ENCODE results near the gene HELT.
"Not testable (repeated sequence)": the region's sequence is repeated elsewhere in the genome, so short reads cannot be mapped to it uniquely, and the experiment has no call there.

HELT gene

DNA sequence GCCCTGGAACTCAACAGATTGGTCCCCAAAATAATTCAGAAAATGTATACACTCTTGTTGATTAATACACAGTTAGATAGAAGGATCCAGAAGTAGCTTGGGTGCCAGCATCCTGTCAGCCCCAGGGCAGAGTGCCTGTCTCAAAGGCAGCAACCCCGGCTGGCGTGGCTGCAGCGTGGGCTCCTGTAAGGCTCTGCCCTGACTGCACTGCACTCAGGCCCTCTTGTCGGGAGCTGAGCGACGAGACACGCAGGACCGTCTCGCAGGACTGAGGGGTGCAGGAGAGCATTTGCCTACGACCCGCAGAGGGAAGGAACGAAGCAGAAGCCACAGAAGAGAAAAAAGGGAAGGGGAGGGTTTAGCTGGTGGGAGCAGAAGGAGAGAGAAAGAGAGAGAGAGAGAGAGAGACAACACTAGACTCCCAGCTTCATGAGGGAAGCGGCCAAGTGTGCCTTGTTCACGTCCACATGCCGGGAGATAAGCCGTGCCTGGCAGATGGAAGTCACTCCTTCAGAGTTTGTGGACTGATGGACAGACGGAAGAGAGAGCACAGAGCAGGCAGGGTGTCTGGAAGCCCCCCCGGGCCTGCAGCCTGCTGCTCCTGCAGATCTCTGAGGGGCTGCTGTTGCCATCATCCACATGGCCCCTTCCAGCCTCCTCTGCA, 38.7 kb upstream of the HELT start:
- DNase-seq (ENCODE audit: low read depth, low spot score) = no peak
- H3K4me3 ChIP-seq (ENCODE audit: low read depth, low read length) = no peak overlapping the region
- TF ChIP-seq, protein P1, sequence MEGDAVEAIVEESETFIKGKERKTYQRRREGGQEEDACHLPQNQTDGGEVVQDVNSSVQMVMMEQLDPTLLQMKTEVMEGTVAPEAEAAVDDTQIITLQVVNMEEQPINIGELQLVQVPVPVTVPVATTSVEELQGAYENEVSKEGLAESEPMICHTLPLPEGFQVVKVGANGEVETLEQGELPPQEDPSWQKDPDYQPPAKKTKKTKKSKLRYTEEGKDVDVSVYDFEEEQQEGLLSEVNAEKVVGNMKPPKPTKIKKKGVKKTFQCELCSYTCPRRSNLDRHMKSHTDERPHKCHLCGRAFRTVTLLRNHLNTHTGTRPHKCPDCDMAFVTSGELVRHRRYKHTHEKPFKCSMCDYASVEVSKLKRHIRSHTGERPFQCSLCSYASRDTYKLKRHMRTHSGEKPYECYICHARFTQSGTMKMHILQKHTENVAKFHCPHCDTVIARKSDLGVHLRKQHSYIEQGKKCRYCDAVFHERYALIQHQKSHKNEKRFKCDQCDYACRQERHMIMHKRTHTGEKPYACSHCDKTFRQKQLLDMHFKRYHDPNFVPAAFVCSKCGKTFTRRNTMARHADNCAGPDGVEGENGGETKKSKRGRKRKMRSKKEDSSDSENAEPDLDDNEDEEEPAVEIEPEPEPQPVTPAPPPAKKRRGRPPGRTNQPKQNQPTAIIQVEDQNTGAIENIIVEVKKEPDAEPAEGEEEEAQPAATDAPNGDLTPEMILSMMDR (IDR thresholded peaks at IDR 0.05; ENCODE audit: low read depth, low read length) = no peak
- in situ Hi-C loops (cut with HindIII; ENCODE audit: low sequenced_read_pairs) = no loop called here

GRCh38 chr4:184980261-184980660, 38.0 kb upstream of the HELT start:
- no peak for DNase-seq (ENCODE audit: low read depth, low spot score)
- in situ Hi-C loops (cut with HindIII; ENCODE audit: low sequenced_read_pairs) = no loop called here
- no peak overlapping the region for H3K4me3 ChIP-seq (ENCODE audit: low read depth, low read length)
- TF ChIP-seq, protein P1 (IDR thresholded peaks at IDR 0.05; ENCODE audit: low read depth, low read length) = no peak

DNA sequence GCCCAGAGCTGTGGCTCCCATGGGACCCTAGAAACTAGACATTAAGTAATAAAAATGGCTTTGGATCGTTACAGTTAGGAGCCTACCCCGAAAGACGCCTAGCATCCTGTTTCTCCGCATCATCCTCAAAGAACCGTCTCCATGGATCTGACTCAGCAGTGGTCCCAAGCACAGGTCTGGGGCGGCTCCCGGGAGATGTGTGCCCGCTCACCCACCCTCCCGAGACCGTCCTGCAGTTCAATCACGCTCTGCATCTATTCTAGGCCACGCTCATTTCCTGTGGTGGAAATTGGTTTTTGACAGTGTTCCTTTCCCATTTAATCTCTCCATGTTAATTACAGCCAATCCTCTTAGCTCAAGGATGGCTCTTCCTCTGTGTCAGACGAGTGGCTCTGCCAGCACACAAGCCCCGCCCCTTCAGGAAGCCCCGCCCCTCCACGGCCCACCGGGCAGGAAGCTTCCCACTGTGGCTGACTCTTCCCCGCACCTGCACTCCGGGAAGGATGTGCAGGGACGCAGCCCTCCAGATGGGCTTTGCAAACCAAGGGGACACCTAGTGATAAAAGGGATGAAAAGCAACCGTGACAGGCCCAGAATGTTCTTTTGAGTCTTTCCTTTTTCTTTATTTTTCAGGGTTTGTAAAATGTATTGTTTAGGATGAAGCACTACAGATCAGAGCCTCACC, 34.5 kb upstream of the HELT start:
- in situ Hi-C loops (cut with HindIII; ENCODE audit: low sequenced_read_pairs) = no loop called here
- peak; percentile 52 for DNase-seq (ENCODE audit: low read depth, low spot score)
- TF ChIP-seq, protein P1 (IDR thresholded peaks at IDR 0.05; ENCODE audit: low read depth, low read length) = peak; percentile 47
- no peak overlapping the region for H3K4me3 ChIP-seq (ENCODE audit: low read depth, low read length)

GRCh38 chr4:184987493-184988031, 30.7 kb upstream of the HELT start:
- no peak overlapping the region for H3K4me3 ChIP-seq (ENCODE audit: low read depth, low read length)
- DNase-seq (ENCODE audit: low read depth, low spot score) = no peak
- TF ChIP-seq, protein P1 (IDR thresholded peaks at IDR 0.05; ENCODE audit: low read depth, low read length) = no peak
- in situ Hi-C loops (cut with HindIII; ENCODE audit: low sequenced_read_pairs) = no loop called here

DNA sequence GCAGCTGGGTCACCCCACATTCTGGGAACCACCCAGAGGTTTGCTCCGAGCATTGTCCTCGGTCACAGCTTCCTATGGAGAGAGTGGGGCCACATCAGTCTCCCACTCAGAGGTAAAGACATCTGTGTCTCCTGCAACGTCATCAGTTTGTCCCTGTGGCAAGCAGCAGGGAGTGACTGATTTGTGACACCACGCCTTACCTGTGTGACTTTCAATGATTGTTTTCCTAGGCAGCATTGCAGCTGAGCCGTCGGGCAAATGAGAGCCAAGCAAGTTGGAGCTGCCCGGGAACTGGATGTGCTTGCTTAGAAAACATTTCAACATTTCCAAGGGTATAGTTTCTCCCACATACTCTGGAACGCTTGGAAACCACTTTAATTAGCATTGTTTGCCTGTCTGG, 29.7 kb upstream of the HELT start:
- in situ Hi-C loops (cut with HindIII; ENCODE audit: low sequenced_read_pairs) = no loop called here
- TF ChIP-seq, protein P1 (IDR thresholded peaks at IDR 0.05; ENCODE audit: low read depth, low read length) = no peak
- H3K4me3 ChIP-seq (ENCODE audit: low read depth, low read length) = no peak overlapping the region
- no peak for DNase-seq (ENCODE audit: low read depth, low spot score)

DNA sequence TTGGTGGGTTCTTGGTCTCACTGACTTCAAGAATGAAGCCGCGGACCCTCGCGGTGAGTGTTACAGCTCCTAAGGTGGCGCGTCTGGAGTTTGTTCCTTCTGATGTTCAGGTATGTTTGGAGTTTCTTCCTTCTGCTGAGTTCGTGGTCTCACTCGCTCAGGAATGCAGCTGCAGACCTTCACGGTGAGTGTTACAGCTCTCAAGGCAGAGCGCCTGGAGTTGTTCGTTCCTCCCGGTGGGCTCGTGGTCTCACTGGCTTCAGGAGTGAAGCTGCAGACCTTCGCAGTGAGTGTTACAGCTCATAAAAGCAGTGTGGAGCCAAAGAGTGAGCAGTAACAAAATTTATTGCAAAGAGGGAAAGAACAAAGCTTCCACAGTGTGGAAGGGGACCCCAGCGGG, 29.0 kb upstream of the HELT start:
- DNase-seq (ENCODE audit: low read depth, low spot score); H3K4me3 ChIP-seq (ENCODE audit: low read depth, low read length); in situ Hi-C loops (cut with HindIII; ENCODE audit: low sequenced_read_pairs): not testable (repeated sequence)

GRCh38 chr4:184990131-184990530, 28.2 kb upstream of the HELT start:
- H3K4me3 ChIP-seq (ENCODE audit: low read depth, low read length); in situ Hi-C loops (cut with HindIII; ENCODE audit: low sequenced_read_pairs); DNase-seq (ENCODE audit: low read depth, low spot score): not testable (repeated sequence)

Measured in astrocyte of the spinal cord (primary cell).